ENCODE data around the gene TSPAN5. TPM values are rescaled to one million over a fixed set of nuclear protein-coding genes. Genes with fewer than 3 reads are reported as not detected.

The TSPAN5 gene
- polyA plus RNA-seq, 1 donor = 13.0 TPM

DNA sequence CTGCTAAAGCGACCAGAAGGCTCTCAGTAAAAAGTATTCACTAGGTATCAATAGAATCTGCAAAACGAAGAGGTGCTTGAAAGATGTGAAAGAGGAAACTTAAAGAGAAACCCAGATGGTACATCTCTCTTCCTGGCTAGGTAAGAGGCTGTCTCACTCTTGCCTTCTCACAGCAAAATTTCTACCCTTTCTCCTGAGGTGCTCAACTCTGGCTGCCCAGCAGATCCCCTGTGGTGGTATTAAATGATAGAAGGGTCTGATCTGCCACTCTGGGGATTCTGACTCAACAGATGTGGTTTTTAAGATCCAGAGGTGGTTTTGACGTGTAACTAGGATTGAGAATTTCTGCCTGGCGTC lies 14.9 kb upstream of the TSPAN5 start:
- DNase-seq (ENCODE audit: low read depth) = no peak

DNA sequence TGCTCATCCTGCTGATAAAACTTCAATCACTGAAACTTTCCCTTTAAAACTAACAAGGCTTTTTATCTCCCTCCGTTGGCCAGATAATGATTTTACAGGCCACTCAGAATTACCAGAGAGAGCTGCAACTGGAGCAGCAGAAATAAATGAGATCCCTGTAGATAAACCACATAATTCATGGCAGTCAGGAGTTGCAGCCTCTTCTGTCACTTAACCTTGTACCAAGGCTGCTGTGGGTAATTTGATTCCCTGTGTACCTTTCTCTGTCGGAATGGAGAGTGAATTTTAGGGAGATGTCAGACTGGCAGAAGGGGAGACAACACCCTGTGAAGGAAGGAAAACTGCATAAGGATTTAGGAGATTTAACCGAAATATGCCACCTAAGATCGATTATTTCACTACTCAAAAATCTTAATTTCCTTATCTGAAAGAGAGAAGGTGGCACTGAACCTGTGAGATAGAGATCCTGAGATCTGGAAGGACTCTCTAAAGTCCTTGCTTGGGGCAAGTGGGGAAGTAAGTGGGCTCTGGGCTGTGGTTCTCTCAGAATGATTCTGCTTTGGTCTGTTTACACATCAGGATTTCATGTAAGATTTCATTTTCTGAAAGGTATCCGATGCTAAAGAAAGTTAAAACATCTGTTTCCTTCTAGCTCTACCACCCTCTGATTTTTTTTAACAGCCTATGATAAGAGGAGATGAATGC lies 14.3 kb upstream of the TSPAN5 start:
- DNase-seq (ENCODE audit: low read depth) = no peak

DNA sequence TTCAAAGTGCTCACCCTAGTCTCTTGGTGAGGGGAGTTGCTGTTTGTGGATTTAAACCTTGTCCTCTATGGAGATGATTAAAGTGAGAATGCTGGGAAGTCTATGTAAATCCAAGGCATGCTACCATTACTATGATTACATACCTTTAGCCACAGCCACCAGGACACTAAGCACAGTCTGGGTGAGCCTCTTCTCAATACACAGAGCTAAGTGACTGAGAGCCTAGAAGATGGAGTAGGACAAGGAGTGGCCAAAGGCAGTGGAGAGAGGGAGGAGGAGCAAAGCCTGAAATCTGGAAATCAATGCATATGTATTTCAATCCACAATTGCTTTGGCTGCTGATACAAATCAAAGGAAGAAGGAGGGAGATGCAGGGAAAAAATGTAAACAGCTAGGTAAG lies 12.7 kb upstream of the TSPAN5 start:
- no peak for DNase-seq (ENCODE audit: low read depth)

DNA sequence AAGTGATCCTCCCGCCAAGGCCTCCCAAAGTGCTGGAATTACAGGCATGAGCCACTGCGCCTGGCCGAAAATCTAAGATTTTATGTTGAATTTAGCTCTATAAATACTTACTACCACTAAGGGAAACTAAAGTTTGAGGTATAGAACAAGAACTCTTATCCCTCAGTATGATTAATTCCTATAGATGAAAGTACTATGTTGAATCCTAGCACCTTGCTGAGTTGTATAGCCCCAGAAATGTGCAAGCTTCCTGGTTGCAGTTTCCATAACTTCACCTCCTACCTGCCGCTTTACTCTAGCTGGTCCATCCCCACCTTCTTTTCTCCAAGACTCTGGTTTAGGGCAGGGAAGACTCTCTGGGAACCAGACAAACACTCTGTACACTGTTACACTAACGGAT lies 11.8 kb upstream of the TSPAN5 start:
- DNase-seq (ENCODE audit: low read depth) = no peak

DNA sequence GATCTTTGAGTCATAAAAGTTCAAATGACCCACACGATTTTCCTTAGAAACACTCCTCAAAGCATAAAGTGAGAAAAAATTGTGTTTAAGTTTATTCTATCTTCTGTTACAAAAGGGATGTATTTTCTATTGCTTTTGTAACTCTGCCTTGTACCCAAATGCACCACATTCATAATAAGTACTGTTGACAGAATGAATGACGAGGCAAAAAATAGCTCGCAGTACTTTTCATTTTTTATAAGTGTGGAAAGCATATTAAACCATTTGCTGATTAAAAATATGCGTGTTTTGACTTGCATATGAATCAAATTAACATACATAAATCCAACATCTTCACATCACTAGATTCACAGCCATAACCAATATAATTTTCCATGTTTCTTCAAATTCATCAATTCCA lies 11.2 kb upstream of the TSPAN5 start:
- DNase-seq (ENCODE audit: low read depth) = no peak

DNA sequence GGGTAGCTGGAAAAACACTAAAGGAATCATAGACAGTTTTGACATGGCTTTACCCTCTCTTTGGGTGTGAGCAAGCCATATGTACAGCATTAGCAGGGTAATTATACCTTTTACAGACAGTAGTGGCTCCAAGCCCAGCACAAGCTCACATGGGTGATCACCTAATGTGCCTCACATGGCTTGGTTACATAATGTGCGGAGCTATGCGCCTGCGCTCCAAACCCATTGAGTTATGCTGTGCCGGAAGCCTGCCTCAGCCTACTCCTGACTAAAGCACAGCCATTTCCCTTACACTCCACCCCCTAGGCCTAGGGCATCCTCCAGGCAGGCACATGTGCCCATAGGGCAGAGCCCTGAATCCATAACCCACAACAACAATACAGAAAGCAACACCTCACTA lies 6.5 kb upstream of the TSPAN5 start:
- no peak for DNase-seq (ENCODE audit: low read depth)

DNA sequence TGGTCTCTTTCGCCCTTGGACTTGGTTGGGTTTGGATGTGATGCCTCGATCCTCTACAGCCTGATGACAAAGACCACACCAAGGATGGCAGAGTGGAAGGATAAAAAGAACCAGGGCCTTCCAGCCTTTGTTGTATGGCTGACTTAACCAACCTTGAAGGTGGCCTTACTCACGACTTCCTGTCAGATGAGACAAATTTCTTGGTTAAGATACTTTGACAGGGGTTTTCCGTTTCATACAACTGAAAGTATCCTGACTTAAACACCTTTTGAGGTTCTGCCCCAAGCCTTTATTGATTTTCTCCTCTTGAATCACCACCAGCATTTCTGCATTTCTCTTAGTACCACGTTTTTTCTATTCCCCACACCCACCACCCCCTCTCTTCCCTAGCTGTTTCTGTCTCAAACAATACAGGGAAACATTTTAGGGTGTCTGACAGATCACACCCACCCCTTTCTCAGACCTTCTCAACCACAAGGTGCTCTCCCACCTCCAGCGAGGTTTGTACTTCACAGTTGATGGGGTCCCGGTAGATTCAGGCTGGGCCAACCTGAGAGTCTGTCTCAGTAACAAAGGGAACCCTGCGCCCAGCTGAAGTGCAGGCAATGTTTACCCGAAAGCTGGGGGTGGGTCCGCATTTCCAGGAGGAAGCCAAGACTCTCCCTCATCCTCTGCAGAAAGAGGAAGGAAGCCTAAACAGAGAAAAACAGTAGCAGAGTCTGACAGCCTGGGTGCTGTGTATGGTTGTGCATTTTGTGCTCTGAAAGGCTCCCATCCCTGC lies 5.0 kb upstream of the TSPAN5 start:
- no peak for DNase-seq (ENCODE audit: low read depth)

DNA sequence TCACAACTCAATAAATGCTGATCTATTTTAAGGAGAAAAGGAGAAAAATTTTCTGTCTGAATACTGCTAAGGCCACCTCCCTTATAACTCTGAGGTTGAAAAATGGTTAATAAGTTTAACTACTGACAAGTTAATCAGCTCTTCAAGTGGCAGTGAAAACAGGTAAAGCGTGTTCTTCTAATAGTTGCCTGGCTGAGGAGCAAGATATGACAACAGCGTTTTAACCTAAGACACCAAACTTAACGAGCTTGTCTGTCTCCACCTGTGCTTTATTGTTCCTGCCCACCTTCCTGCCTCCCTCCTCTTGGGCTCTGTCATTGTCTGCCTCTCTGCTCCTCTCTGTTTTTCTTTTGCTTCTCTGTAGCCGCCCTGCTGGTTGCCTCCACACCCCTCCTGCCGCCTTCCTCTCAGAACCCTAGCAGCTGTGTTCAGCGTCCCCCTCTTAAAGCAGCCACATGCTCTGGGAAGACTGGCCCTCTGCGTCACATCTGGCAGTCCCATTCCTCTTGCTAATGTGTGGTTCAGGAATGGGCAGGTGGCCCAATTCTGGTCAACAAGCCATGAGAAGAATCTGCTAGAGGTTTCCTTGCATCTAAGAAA lies 4.3 kb upstream of the TSPAN5 start:
- DNase-seq (ENCODE audit: low read depth) = no peak

DNA sequence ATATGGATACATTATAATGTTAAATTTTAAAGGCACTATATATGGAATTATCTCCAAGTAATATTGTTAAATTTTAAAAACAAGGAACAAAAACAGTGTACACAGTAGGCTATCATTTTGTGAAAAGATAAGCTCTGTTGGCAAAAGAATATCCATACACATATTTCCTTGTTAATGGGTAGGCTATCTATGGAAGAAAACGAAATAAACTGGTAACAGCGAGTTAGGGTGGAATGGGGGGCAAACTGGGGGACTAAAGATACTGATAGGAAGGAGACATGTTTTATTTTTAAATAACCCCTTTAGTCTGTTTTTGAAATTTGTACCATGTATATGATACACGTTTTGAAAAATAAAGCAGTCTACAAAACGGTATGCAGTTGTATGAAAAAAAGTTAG lies 3.6 kb upstream of the TSPAN5 start:
- no peak for DNase-seq (ENCODE audit: low read depth)

DNA sequence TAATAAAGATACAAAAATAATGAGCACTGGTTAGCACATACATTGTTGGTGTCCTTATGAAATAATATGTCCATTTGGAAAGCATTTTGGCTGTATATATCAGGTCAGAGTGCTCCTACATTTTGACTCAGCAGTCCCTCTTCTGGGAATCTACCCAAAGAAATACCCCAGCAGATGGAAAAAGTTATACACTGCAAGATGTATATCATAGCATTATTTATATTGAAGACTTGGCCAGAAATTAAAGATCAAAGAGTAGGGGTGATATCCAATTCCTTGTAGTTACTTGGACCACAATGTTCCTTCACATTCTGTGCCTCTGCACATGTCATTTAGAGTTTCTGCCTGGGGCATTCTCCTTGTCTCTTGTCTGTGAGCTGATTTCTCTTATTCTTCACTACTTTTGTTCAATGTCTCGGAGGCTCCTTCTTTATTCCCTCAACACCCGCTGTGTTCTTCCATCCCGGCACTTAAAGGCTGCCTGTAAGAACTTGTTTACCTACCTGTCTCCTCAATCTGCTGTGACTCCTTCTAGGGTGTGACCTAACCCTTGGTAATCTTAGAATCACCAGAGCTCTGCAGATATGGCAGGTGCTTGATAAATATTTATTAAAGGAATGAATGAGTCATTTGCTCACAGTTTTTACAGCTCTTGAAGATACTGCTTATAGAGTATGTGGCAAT lies 3.1 kb upstream of the TSPAN5 start:
- no peak for DNase-seq (ENCODE audit: low read depth)

DNA sequence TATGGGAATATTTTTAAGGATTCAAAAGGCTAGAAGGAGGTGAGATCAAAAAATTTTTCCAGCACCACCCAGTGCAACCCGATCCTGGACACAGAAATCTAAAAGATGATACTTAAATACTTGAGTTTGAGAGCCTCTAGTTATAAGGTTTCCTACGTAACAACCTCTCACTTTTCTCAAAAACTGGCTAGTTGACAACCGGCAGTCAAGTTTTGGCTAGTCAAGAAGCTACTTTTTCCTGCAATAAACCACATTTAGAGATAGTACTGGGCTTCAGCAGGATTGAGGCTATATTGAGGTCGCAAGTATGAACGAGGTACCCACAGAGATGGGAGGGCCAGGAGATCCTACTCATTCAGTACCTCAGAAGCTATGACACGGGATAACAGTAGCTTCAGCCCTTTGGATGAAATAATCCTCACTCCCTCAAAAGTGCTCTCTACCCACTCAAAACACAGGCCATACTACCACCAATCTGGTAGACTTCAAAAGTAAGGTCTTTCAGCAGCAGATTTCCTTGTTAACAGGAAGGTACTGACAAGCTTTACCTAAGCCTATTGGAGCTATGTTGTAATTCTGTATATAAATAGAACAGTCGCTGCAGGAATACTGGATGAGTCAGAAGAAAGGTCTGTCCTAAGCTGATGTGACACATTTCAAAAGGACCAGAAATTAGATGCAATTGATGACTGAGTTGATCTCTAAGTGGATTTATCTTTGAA lies 1.5 kb upstream of the TSPAN5 start:
- no peak for DNase-seq (ENCODE audit: low read depth)

DNA sequence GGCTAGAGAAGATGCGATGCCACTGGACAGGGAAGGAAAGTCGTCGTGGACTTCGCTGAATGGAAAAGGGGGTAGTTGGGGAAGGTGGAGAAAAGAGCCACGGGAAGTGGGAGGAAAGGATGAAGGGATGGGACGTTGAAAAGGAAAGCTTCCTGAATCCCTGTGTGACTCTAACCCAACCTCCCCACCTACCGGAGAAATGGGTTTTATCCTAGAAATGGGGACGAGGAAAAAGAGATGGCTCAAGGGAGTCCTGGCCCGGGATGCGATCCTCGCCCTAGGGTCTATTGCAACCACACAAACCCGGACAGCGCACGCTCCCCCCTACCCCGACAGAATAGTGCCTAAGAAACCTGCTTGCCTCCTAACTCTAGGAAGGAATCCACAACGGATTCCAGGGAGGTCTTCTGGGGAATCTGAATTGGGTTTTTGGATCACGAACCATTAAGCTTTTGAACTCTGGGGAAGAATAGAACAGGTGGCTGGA lies 738 bp upstream of the TSPAN5 start:
- DNase-seq (ENCODE audit: low read depth) = no peak

DNA sequence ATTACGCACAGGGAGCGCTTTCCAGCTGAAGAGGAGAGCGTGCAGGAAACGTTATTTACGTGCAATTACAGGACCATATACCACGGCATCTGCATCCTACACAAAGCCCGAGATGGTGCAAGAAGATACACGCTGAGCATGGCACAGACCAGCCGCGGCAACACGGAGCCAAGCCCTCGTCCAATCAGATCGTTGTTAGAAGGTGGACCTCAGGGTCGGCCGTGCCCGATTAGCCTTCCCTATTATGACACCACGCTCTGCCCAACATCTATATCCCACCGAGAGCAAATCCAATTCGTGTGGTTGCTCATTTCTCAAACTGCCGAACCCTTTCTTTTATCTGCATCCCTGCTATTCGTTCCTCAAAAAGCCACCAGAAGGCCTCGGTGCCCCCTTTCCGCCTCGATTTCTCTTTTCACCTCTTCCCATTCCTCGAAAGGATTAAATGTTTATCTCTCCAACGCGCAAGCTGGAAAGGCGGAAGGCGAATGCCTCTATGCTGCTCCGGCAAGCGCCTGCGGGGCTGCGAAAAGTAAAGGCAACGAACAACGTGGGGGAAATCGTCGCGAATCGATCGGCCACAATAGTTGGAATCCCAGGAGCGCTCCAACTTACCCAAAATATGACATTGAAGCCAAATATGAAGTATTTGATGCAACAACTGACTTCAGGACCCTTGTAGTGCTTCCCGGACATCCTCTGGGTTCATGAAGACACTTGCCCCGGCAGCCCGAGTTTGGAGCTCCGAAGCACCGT lies 702 bp downstream of the TSPAN5 start:
- DNase-seq (ENCODE audit: low read depth) = no peak

DNA sequence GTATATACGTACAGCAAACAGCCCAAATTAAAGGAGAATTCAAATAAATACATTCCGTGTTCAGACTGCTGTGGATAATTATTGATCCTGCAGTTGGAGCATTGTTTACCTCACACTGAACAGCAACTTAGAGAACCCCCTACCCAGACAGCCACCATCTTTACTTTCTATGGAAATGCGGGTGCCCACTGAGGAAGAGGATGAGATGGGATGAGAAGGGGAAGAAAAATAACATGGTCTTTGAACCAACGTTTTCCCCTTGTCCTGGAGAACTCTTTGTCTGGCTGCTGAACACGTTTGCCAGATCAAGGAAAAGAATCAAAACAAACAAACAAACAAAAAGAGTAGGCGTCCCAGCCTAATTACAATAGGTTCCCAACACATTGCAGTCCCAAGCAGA lies 1.5 kb downstream of the TSPAN5 start:
- DNase-seq (ENCODE audit: low read depth) = no peak

DNA sequence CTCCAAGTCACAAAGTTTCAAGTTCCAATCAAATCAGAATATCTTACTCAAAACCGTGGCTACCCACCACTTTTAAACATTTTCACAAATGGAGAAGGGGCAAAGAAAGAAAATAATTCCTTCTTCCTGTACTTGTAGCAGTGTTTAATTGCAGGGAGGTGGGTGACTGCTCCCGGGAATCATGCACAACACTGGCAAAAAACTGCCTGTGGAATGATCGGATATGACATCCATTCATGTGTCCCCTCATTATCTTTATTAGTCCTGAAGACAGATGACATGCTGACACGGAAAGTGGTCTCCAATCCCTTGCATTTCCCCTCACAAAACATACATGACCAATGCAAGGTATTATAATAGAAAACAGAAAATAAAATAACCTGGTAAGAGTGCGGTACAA lies 2.0 kb downstream of the TSPAN5 start:
- DNase-seq (ENCODE audit: low read depth) = no peak

DNA sequence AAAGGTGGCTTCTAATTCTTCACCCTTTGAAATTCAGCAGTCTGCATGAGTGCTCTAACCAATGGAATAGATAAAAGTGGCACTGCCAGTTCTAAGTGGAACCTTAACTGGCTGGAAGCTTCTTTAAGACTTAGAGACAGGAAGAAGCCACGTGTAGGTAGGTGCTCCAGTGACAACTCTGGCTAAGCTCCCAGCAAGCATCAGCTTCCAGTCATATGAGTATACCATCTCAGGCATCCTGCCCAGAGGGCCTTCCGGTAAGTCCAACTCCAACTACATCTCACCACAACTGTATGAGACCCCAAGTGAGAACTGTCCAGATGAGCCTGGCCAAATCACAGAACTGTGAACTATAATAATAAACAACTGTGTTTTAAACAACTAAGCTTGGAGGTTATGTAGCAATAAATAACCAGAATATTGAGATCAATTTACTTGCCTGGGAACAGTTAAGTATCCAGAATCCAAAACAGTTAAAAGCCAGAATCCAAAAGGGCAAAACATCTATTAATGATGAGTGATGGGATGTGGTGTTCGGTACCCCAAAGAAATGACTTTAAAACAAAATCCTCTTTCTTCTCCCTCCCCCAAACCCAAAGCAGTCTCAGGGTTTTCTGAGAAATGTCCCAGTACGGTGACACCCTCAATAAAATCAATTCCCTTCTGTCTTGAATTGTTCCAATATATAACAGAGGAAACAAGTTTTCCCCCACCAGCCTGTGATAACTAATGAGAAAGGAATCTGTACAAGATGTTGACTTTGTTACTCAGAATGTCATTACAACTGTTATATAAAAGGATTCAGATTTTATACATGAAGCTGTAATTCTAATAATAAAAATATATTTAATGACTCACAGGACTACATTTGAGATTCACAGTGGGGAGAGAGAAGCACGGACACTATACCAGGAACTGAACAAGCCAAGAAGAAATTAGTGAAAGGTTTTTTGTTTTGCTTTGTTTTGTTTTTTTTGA lies 4.2 kb downstream of the TSPAN5 start:
- no peak for DNase-seq (ENCODE audit: low read depth)

DNA sequence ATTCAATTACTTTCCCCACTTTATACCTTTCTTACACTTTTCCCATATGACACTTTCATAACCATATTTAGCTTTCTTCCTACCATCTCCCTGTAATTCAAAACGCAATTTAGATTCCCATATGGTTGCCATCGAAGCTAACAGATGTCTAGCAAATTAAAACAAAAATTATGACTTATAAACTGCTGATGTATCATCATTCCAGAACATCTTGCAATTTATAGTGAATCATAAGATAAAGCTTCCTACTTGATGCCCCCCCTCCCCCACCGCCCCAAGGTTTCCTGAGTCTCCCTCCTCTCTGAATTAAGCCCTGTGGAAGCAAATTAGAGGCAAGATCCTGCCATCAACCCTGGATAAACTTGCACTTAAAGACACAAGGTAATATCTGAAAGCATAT lies 5.4 kb downstream of the TSPAN5 start:
- DNase-seq (ENCODE audit: low read depth) = no peak

DNA sequence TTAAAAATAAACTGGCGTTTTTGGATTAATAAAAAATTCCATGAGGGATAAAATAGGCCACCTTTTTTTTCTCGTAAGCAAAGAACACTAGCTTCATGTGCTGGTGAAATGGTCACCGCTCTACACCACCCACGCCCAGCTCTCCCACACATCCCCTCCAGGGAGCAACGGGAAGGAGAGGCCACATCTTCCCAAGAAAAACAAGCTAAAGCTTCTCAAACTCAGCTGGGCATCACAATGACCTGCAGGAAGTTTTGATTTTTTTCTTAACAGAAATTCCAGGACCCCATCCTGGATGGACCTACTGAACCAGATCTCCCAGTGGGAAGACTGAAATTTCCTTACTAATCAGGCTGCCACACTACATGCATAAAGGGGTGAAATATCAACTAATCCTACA lies 9.8 kb downstream of the TSPAN5 start:
- DNase-seq (ENCODE audit: low read depth) = no peak

DNA sequence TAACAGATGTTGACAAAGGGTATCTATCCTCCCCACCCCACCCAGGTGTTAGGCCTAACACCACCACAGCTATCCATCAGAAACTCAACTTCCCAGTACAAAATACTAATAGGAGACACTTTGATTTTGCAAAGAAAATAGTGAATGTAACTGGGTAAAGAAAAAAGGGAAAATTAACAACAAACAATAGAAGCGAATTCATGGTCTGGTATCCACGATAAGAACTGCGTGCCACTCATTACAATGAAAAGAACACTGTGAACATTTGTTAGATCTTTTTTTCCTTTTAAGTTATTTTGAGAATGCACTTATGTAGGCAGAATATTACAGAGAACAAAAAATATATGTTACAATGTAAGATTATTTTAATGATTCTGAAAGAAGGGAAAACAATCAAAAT lies 12.0 kb downstream of the TSPAN5 start:
- DNase-seq (ENCODE audit: low read depth) = no peak

DNA sequence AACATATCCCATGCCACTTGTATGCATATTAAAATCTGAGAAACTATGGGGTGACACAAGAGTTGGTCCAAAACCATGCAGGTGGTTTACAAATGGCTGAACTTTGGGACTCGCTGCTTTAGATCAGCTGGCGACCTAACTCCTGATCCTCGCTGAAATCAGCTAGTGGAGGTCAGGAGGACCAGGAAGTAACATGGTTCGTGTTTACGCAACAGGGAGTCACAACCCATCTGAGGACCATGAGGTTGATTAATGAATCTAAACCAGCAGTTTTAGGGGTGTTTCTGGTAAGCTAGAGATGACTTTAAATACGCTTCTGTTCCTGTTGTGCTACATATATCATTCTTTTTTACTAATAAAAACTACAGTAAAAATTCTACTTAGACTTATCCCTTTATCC lies 12.9 kb downstream of the TSPAN5 start:
- no peak for DNase-seq (ENCODE audit: low read depth)
